ENCODE data around the gene ADARB2. TPM values are rescaled to one million over a fixed set of nuclear protein-coding genes. Genes with fewer than 3 reads are reported as not detected.

The ADARB2 gene
- total and polyA plus RNA-seq, 10 of the 15 experiments (the other 5 are each of a cell fraction or from before 2014, with no cell fraction given): 0.02 to 4.1 (median 0.76) TPM

DNA sequence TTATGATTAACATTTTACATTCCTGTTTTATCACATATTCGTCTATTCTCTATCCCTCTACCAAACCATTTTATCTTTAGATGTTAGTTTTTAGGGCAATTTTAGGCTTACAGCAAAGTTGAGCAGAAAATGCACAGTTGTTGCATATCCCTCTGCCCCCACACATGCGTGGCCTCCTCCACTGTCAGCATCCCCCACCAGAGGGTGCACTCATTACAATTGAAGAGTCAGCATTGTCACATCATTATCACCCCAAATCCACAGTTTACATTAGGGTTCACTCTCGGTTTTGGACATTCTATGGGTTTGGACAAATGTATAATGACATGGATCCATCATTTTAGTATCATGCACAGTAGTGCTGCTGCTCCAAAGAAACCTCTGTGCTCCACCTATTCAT lies 594.7 kb downstream of the ADARB2 start:
- ChIA-PET POLR2A (no interaction called here), CTCF (interaction anchor here (1.1 kb wide), 1 partner anchor 101 kb away, joined by 3 read pairs; no protein-coding TSS in a partner anchor), RAD21 (ENCODE audit: unreplicated experiment) (no interaction called here), SMC1A (ENCODE audit: uncharacterized antibody, unreplicated experiment) (no interaction called here)
- H3K27me3 ChIP-seq (replicated peaks in 1 of 2; ENCODE audit: control insufficient read depth in 2 of 2, insufficient read depth in 2 of 2, low read length in 1 of 2): no peaks in the 10 kb centered on the region
- H4K20me1 ChIP-seq (ENCODE audit: control insufficient read depth, insufficient read depth): no peaks in the 10 kb centered on the region
- BruUV-seq (replicated peaks): no TSS peak
- in situ Hi-C loops (cut with MboI) (no loop called here), intact Hi-C loops (cut with micrococcal nuclease; ENCODE audit: unreplicated experiment) (no loop called here)
- ATAC-seq (peak; percentile 67; the same call in 2 of the 3 replicates), DNase-seq (ENCODE audit: low read depth, low spot score) (no peak), FAIRE-seq (no peak)
- H3K79me2 ChIP-seq (ENCODE audit: control insufficient read depth, insufficient read depth, low read length): no peaks in the 10 kb centered on the region
- TF ChIP-seq NR2F1 (conservative IDR thresholded peaks at IDR 0.05) (no peak), RAD21 (IDR thresholded peaks at IDR 0.05; ENCODE audit: insufficient read depth, low read depth, low read length) (peak; percentile 39)
- TF ChIP-seq, protein P1, sequence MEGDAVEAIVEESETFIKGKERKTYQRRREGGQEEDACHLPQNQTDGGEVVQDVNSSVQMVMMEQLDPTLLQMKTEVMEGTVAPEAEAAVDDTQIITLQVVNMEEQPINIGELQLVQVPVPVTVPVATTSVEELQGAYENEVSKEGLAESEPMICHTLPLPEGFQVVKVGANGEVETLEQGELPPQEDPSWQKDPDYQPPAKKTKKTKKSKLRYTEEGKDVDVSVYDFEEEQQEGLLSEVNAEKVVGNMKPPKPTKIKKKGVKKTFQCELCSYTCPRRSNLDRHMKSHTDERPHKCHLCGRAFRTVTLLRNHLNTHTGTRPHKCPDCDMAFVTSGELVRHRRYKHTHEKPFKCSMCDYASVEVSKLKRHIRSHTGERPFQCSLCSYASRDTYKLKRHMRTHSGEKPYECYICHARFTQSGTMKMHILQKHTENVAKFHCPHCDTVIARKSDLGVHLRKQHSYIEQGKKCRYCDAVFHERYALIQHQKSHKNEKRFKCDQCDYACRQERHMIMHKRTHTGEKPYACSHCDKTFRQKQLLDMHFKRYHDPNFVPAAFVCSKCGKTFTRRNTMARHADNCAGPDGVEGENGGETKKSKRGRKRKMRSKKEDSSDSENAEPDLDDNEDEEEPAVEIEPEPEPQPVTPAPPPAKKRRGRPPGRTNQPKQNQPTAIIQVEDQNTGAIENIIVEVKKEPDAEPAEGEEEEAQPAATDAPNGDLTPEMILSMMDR (IDR thresholded peaks at IDR 0.05 in 2 of 3, conservative IDR thresholded peaks at IDR 0.05 in 1 of 3; ENCODE audit: control insufficient read depth in 2 of 3, extremely low read depth in 1 of 3, insufficient read depth in 1 of 3, low read depth in 3 of 3, low read length in 3 of 3): peak; percentile 34 to 51 (median 38); a peak in 4 of 6 replicates
- H3K9ac ChIP-seq (ENCODE audit: control insufficient read depth, insufficient read depth, low read length): no peak overlapping the region
- no peaks in the 10 kb centered on the region for H3K36me3 ChIP-seq (ENCODE audit: control insufficient read depth in 2 of 2, insufficient read depth in 2 of 2, low read length in 1 of 2)
- H3K9me3 ChIP-seq (replicated peaks; ENCODE audit: control insufficient read depth, insufficient read depth, low read length): peaks cover 2% of the 10 kb centered on the region; the same call in 2 of the 3 replicates
- H3K27ac ChIP-seq (ENCODE audit: control insufficient read depth, insufficient read depth): no peak overlapping the region
- H3K4me1 ChIP-seq (ENCODE audit: control insufficient read depth, insufficient read depth, low read length): no peaks in the 10 kb centered on the region
- H3K4me2 ChIP-seq (ENCODE audit: control insufficient read depth, insufficient read depth): no peak overlapping the region
- H2AFZ ChIP-seq (ENCODE audit: control insufficient read depth, low read depth, low read length): no peak overlapping the region
- 0% methylated on average over 3 of the region's 3 CpGs for WGBS (ENCODE audit: insufficient coverage, insufficient replicate concordance, low lambda C conversion rate, missing lambda C conversion rate)
- H3K4me3 ChIP-seq: no peak overlapping the region

DNA sequence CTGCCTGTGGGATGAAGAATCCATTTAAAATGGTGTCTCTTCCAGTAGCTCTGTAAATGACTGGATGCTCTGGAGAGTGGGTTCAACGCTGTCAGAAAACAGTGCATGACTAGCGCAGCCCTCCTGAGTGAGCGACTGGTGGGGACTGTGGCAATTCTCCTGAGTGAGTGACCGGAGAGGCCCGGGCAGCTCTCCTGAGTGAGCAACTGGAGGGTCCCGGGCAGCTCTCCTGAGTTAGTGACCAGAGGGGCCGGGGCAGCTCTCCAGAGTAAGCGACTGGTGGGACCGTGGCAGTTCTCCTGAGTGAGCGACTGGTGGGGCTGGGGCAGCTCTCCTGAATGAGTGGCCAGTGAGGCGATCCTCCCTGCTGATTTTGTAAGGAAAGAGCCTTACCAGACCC lies 595.6 kb downstream of the ADARB2 start:
- Histone ChIP-seq H3K79me2 (ENCODE audit: control insufficient read depth, insufficient read depth, low read length) (no peaks in the 10 kb centered on the region), H3K4me3 (no peak overlapping the region), H3K4me2 (ENCODE audit: control insufficient read depth, insufficient read depth) (no peak overlapping the region), H3K27ac (ENCODE audit: control insufficient read depth, insufficient read depth) (no peak overlapping the region), H3K9ac (ENCODE audit: control insufficient read depth, insufficient read depth, low read length) (no peak overlapping the region), H2AFZ (ENCODE audit: control insufficient read depth, low read depth, low read length) (no peak overlapping the region), H4K20me1 (ENCODE audit: control insufficient read depth, insufficient read depth) (no peaks in the 10 kb centered on the region), H3K9me3 (replicated peaks; ENCODE audit: control insufficient read depth, insufficient read depth, low read length) (peaks cover 2% of the 10 kb centered on the region; the same call in 2 of the 3 replicates), H3K36me3 (ENCODE audit: control insufficient read depth in 2 of 2, insufficient read depth in 2 of 2, low read length in 1 of 2) (no peaks in the 10 kb centered on the region), H3K27me3 (replicated peaks in 1 of 2; ENCODE audit: control insufficient read depth in 2 of 2, insufficient read depth in 2 of 2, low read length in 1 of 2) (no peaks in the 10 kb centered on the region), H3K4me1 (ENCODE audit: control insufficient read depth, insufficient read depth, low read length) (no peaks in the 10 kb centered on the region)
- no peak for ATAC-seq
- ChIA-PET SMC1A (ENCODE audit: uncharacterized antibody, unreplicated experiment) (no interaction called here), RAD21 (ENCODE audit: unreplicated experiment) (no interaction called here), CTCF (interaction anchor here (1.1 kb wide), 1 partner anchor 102 kb away, joined by 3 read pairs; no protein-coding TSS in a partner anchor), POLR2A (no interaction called here)
- 58% methylated on average over 11 of the region's 11 CpGs for WGBS (ENCODE audit: insufficient coverage, insufficient replicate concordance, low lambda C conversion rate, missing lambda C conversion rate)
- no peak for DNase-seq (ENCODE audit: low read depth, low spot score)
- FAIRE-seq: no peak
- intact Hi-C loops (cut with micrococcal nuclease; ENCODE audit: unreplicated experiment): no loop called here
- in situ Hi-C loops (cut with MboI): no loop called here
- no peak for TF ChIP-seq KAT2A (conservative IDR thresholded peaks at IDR 0.05; ENCODE audit: control insufficient read depth, low read depth, low read length)
- no TSS peak for BruUV-seq (replicated peaks)

All from GM12878 (cell line).